Urinary bladder (tissue), 4 donors: ENCODE data around the gene TRAP1. TPM values are rescaled to one million over a fixed set of nuclear protein-coding genes. Genes with fewer than 3 reads are reported as not detected.
"Not testable (repeated sequence)": the region's sequence is repeated elsewhere in the genome, so short reads cannot be mapped to it uniquely, and the experiment has no call there.

Experiments
- DNase-seq: peaks from one replicate; pipeline ENCODE4 v3.0.0-alpha.2; 2015; ENCODE audit errors: extremely low spot score
- H3K27ac ChIP-seq: one replicate; pipeline ENCODE4 v1.5.1; 2013; ENCODE audit warnings: low read depth, mild to moderate bottlenecking, moderate library complexity
- H3K36me3 ChIP-seq: one replicate; pipeline ENCODE4 v1.6.1; 2013; ENCODE audit warnings: mild to moderate bottlenecking, moderate library complexity; ENCODE audit not compliant: insufficient read depth
- H3K4me1 ChIP-seq: one replicate; pipeline ENCODE4 v1.6.1; 2013; ENCODE audit warnings: mild to moderate bottlenecking, moderate library complexity; ENCODE audit not compliant: insufficient read depth
- H3K4me3 ChIP-seq: one replicate; pipeline ENCODE4 v1.5.1; 2013; ENCODE audit warnings: low read depth, low read length
- WGBS: extraction: QIAGEN DNeasy Blood & Tissue Kit; methylation state at CpG from one replicate; pipeline ENCODE4 v1.1.7; 2013; 5-methylcytosine and 5-hydroxymethylcytosine counted together
- polyA plus RNA-seq: library from polyadenylated mRNA; stranded (reverse); fragments of 200-250 nt; gene quantifications from one replicate; pipeline ENCODE4 v1.2.3, GENCODE V29; 2013
- total RNA-seq: library from RNA; depleted of rRNA; stranded (reverse); fragments of >200 nt; gene quantifications from one replicate; pipeline ENCODE4 v1.2.3, GENCODE V29; 2014
- donor health status: healthy with polysubstance abuse.
- donor health status: healthy.

The TRAP1 gene
- total and polyA plus RNA-seq, 2 donors: 43.1 to 64.1 TPM

DNA sequence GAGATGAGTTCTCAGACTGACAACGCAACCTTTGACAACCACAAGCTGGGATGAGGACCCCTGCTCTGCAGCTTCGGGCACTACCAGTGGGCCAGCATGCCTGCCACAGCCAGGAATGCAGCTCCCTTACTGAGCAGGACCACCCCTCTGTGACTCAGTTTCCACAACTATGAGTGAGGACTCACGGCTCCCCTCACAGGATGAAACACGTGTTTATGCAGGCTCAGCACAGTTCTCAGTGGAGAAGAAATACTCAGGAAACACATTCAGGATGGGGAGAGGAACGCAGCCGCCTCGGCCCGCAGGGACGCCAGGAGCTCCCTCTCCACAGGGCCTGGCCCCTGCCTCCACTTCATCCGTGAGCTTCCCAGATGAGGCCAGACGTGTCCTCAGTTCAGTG lies 48.7 kb downstream of the TRAP1 start:
- 95% methylated on average over 11 of the region's 11 CpGs for WGBS
- Histone ChIP-seq H3K27ac (no peak overlapping the region), H3K4me3 (no peak overlapping the region), H3K4me1 (no peaks in the 10 kb centered on the region), H3K36me3 (peaks cover 3% of the 10 kb centered on the region)
- no peak for DNase-seq

DNA sequence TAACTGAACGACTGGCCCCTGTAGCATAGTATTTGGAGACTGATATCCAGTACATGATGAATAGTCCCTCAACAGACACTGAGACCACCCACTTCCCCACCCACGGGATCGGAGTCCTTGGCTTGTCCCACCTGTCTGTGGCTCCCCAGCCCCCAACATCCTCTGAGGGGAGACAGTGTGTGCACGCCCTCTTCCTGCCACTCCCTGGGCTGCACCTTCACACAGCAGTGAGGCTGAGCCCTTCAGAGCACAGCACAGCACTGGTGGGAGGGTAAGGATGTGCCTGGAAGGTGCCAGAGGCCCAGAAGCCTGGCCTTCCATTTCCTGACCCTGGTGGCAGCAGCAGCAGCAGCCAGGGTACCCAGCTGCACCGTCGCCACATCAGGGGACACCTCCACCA lies 51.8 kb downstream of the TRAP1 start:
- WGBS: 78% methylated on average over 6 of the region's 6 CpGs
- Histone ChIP-seq H3K4me1 (no peaks in the 10 kb centered on the region), H3K27ac (no peak overlapping the region), H3K4me3 (no peak overlapping the region), H3K36me3 (peaks cover 3% of the 10 kb centered on the region)
- no peak for DNase-seq

DNA sequence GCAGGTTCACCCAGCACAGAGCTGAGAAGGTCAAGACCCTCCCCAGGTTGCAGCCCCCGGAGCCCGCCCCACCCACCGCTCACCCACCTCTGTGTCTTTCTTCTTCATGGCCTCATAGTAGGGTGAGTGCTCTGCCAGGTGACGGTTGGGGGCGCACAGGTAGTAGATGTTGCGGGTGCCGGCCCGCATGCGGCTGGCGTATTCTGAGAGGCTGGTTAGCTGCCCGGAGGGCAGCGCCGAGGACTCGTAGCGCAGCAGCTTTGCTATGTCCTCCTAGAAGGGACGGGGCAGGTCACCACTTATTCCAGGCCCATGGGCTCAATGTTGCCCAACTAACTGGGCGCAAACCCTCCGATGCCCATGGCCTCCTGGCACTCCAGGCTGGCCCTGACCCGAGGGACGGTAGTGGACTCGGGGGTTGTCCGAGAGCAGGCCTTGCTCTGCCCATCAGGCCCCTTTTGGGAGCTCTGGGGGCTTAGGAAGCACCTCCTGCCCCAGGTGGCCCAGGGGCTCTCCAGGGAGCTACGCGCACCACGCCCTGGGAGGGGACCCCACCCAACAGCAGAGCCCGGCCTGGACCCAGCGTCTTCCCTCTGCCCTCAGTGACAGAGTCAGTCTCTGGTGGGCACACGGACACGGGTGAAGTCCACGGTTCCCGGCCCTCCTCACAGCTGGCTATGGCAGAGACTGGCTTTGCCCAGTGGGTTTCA lies 53.0 kb downstream of the TRAP1 start:
- DNase-seq: no peak
- Histone ChIP-seq H3K27ac (no peak overlapping the region), H3K4me3 (no peak overlapping the region), H3K36me3 (peaks cover 3% of the 10 kb centered on the region), H3K4me1 (no peaks in the 10 kb centered on the region)
- WGBS: 96% methylated on average over 31 of the region's 31 CpGs

DNA sequence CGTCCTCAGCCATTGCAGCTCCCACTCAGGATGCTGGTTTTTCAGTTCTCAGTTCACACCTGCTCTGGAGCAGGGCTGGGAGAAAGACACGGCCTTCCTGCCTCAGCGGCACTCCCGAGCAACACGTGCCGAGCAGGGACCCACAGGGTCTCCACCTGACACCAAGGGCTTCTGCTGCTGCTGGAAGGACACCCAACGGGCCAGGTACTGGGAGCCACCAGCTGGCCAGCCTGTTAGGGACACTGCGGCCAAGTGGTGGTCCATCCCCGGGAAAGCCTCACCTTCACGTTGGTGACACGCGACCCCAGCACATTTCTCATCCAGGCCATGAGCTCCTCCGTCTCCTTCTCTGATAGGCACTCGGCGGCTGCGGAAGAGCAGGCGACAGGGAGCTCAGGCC lies 54.7 kb downstream of the TRAP1 start:
- Histone ChIP-seq H3K36me3 (peaks cover 5% of the 10 kb centered on the region), H3K4me1 (no peaks in the 10 kb centered on the region), H3K4me3 (no peak overlapping the region), H3K27ac (no peak overlapping the region)
- WGBS: 91% methylated on average over 17 of the region's 17 CpGs
- no peak for DNase-seq

DNA sequence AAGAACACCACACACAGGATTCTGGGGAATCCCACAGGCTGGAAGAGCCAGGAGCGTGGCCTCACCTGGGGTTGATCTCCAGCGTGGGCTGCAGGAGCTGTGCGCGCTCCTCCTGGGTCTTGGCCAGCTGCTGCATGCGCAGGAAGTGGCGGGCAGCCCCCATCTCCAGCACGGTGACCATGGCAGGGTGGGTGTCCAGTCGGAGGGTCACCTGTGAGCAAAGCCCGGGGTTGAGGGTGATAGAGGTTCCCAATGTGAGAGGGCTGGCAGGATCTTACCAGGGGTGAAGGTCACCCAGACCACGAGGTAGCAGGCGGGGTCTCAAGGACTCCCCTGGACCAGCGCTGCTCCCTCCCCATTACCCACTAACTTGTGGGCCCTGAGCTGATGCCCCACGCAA lies 55.4 kb downstream of the TRAP1 start:
- Histone ChIP-seq H3K36me3 (peaks cover 5% of the 10 kb centered on the region), H3K4me3 (no peak overlapping the region), H3K4me1 (no peaks in the 10 kb centered on the region), H3K27ac (no peak overlapping the region)
- WGBS: 93% methylated on average over 13 of the region's 13 CpGs
- no peak for DNase-seq

DNA sequence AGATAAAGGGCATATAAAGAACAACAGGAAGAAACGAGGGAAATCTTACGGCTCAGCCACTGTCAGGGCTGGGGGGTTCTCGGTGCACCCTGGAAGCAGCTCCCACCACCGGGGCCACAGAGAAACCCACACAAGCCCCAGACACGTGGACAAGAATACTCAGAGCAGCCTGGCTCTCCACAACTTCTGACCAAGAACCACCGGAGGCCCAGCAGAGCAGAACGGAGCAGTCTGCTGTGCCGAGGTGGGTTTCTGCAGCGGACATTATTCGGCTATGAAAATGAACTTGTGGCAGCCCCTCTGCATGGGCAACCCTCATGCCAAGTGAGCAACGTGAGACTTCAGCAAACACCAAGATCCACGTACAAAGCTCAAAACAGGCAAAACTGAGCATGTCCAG lies 56.0 kb downstream of the TRAP1 start:
- WGBS: 85% methylated on average over 12 of the region's 12 CpGs
- Histone ChIP-seq H3K4me1 (no peaks in the 10 kb centered on the region), H3K4me3 (no peak overlapping the region), H3K36me3 (peaks cover 5% of the 10 kb centered on the region), H3K27ac (no peak overlapping the region)
- DNase-seq: no peak

DNA sequence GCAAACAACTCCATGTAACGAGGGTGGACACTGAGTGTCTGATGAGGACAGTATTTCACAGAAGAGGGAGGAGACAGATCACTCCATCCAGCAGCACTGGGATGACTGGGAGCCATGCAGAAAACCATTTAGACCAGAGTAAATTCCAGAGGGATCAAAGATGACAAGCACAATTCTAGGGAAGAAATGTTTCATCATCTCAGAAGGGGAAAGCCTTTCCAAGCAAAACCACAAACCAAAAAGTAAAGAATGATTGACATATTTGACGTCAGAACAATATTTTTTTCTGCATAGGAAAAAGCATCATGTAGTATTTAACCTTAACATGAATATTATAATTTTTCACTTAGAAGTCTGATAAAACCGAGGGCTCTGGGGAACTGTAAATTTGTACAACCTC lies 58.1 kb downstream of the TRAP1 start:
- no peak for DNase-seq
- Histone ChIP-seq H3K4me3 (no peak overlapping the region), H3K4me1 (no peaks in the 10 kb centered on the region), H3K36me3 (peaks cover 5% of the 10 kb centered on the region), H3K27ac (no peak overlapping the region)
- WGBS: 87% methylated on average over 3 of the region's 3 CpGs

DNA sequence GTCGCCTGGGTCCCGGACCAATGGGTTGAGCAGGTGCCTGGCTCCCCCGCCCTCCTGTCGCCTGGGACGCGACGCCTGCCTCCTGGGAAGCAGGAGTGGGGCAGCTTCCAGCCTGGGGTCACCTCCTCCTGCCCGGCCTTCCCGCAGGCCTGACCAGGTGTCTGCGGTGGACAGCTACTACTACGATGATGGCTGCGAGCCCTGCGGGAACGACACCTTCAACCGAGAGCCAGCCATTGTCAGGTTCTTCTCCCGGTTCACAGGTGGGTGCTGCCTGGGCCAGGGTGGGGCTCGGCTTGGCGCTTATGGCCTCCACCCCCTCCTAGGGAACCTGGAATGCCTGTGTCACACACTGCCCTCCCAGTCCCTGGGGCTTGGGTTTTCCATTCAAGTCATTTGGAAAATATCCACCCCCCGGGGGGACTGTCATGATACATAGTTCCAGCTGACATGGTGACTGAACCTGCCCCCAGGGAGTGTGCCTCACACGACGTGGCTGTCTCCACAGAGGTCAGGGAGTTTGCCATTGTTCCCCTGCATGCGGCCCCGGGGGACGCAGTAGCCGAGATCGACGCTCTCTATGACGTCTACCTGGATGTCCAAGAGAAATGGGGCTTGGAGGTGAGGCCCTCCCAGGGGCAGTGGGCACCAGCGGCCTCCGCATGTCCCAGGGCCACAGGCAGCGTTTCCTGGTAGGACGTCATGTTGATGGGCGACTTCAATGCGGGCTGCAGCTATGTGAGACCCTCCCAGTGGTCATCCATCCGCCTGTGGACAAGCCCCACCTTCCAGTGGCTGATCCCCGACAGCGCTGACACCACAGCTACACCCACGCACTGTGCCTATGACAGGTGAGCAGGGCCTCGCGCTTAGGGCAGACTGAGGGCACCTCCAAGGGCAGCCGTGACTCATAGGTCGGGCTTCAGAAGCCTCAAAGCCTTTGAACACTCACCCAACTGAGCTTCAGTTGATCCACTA lies 60.5 kb downstream of the TRAP1 start:
- 89% methylated on average over 42 of the region's 42 CpGs for WGBS
- no peak for DNase-seq
- Histone ChIP-seq H3K27ac (no peak overlapping the region), H3K36me3 (peaks cover 4% of the 10 kb centered on the region), H3K4me3 (no peak overlapping the region), H3K4me1 (no peaks in the 10 kb centered on the region)

DNA sequence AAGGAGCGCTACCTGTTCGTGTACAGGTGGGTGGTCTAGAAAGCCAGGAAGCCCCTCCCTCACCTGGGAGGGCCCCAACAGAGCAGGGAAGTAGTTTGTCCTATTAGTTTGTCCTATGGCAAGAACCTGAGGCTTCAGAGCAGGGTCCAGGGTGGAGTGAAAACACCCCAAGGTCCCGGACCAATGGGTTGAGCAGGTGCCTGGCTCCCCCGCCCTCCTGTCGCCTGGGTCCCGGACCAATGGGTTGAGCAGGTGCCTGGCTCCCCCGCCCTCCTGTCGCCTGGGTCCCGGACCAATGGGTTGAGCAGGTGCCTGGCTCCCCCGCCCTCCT lies 61.2 kb downstream of the TRAP1 start:
- H3K36me3 ChIP-seq, DNase-seq: not testable (repeated sequence)
- 95% methylated on average over 7 of the region's 10 CpGs for WGBS

DNA sequence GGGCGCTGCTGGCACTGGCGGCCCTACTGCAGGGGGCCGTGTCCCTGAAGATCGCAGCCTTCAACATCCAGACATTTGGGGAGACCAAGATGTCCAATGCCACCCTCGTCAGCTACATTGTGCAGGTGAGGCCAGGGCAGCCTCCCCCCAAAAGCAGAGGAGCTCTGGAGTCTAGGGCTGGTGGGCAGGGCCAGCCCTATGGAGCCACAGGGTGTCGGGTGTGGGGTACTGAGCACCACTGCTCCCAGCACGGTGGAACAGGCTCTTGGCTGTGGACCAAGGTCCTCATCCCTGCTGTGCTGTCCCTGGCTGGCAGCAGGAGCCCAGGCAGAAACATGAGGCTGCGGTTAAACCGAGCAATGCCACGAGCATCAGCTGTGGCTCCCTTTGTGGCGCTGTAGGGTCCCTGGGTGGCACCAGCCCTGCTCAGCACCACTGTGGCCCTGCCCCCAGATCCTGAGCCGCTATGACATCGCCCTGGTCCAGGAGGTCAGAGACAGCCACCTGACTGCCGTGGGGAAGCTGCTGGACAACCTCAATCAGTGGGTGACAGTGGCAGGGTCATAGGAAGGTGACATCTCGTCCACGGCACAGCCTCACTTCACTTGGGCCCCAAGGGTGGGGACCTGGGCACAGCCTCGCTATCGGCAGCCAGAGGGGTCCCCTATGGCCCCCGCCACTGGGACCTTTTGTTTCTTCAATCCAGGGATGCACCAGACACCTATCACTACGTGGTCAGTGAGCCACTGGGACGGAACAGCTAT lies 61.7 kb downstream of the TRAP1 start:
- DNase-seq: no peak
- Histone ChIP-seq H3K4me1 (no peaks in the 10 kb centered on the region), H3K4me3 (no peak overlapping the region), H3K36me3 (peaks cover 5% of the 10 kb centered on the region), H3K27ac (no peak overlapping the region)
- 88% methylated on average over 21 of the region's 21 CpGs for WGBS

More for the DNA sequence above, 61.2 kb downstream of the TRAP1 start:
- H3K27ac ChIP-seq, H3K4me1 ChIP-seq, H3K4me3 ChIP-seq: not testable (repeated sequence)

DNA sequence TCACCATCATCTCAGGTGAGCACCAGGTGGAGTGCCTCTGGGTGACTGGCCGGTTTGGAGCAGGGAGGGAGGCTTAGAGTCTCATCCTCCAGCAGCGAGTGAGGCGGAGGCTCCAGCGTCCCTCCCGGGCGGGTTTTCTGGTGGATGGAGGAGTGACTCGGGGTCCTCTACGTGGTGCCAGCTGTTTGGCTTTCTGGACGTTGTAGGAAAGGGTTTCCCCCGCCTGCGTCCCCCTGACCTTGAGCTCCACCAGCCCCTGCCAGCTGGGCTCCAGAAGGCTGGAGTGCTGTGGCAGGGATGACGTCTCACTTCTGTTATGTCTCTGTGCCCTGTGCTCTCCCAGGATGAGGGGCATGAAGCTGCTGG lies 62.3 kb downstream of the TRAP1 start:
- DNase-seq: no peak
- Histone ChIP-seq H3K36me3 (peaks cover 5% of the 10 kb centered on the region), H3K4me1 (no peaks in the 10 kb centered on the region), H3K4me3 (no peak overlapping the region), H3K27ac (no peak overlapping the region)
- WGBS: 86% methylated on average over 12 of the region's 12 CpGs

DNA sequence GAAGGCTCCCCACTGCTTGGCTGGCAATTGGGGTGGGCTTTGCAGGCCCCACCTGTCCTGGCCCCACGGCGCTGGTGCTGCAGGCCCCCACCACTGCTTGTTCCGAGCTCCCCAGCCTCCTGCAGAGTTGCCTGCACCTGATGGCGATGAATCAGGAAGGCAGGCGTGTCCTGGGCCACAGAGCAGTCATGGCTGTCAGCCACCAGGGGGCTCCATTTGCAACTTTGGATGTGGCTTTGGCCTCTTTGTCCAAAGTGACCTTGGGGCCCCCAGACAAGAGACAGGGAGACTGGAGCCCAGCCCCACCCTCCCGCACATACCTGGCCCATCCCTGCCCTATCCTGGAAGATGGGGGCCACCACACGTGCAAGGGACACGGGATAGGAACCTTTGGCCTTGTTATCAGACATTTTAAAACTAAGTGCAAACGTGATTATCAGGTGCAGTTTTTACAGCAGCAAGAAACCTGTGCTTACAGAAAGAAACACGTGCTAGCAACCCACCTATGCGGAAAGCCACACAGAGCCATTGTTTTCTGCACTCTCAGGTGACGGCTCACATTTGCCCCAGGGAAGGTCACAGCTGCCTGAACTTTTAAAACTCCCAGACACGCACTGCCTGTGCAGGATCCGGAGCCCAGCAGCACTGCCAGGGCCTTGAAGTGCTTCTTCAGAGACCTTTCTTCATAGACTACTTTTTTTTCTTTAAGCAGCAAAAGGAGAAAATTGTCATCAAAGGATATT lies 62.9 kb downstream of the TRAP1 start, which contains the start of gene DNASE1:
Gene DNASE1, plus strand, starts transcription at position 443 of the 743 bp plus-strand sequence. CDS start 683 bp downstream, outside the sequence.
- H3K27ac ChIP-seq: no peak within 1 kb of the TSS
- 76% methylated on average over 14 of the region's 14 CpGs for WGBS
- no peak for DNase-seq
- no peaks in the 10 kb centered on the region for H3K4me1 ChIP-seq
- H3K36me3 ChIP-seq: peaks cover 5% of the 10 kb centered on the region
- no peak within 1 kb of the TSS for H3K4me3 ChIP-seq
